ENCODE data around the gene PGS1. TPM values are rescaled to one million over a fixed set of nuclear protein-coding genes. Genes with fewer than 3 reads are reported as not detected.
A peak's percentile ranks its signal among the peaks of the same experiment; 100 is the strongest.

The PGS1 gene
- total and polyA plus RNA-seq, 5 donors from 2014 or later: 29.6 to 50.1 (median 32.3) TPM

GRCh38 chr17:78357672-78358537 lies 20.5 kb upstream of the PGS1 start:
- peaks cover 6% of the 10 kb centered on the region for H3K36me3 Mint-ChIP-seq
- peak overlapping the region; percentile 94 for H3K27ac ChIP-seq (ENCODE audit: insufficient read depth, low read length, poor library complexity, severe bottlenecking)
- H3K36me3 ChIP-seq (ENCODE audit: control insufficient read depth, insufficient read depth, low read length): peaks cover 18% of the 10 kb centered on the region
- no peak for DNase-seq
- H3K4me3 ChIP-seq (ENCODE audit: low read depth, low read length): peak overlapping the region; percentile 77
- H3K4me3 Mint-ChIP-seq: peak overlapping the region; percentile 85 to 93 (median 90)
- no peaks in the 10 kb centered on the region for H3K27me3 ChIP-seq (ENCODE audit: control insufficient read depth, insufficient read depth, low read length)
- H3K9me3 ChIP-seq (ENCODE audit: control insufficient read depth in 2 of 2, low read length in 2 of 2): no peaks in the 10 kb centered on the region
- H3K27me3 Mint-ChIP-seq: peaks cover 8% of the 10 kb centered on the region
- peaks cover 68% of the 10 kb centered on the region for H3K4me1 ChIP-seq (ENCODE audit: control insufficient read depth, insufficient read depth, low read length, poor library complexity, severe bottlenecking)
- H3K9me3 Mint-ChIP-seq: no peaks in the 10 kb centered on the region
- H3K4me1 Mint-ChIP-seq: peaks cover 5 to 71% (median 24%) of the 10 kb centered on the region in 4 donors
- peak overlapping the region; percentile 66 to 97 (median 93) for H3K27ac Mint-ChIP-seq
- no peak for ATAC-seq (ENCODE audit: low read depth in 2 of 2)

GRCh38 chr17:78358538-78359320 lies 19.7 kb upstream of the PGS1 start:
- Histone ChIP-seq H3K4me3 (ENCODE audit: low read depth, low read length) (peak overlapping the region; percentile 77), H3K4me1 (ENCODE audit: control insufficient read depth, insufficient read depth, low read length, poor library complexity, severe bottlenecking) (peaks cover 60% of the 10 kb centered on the region), H3K27me3 (ENCODE audit: control insufficient read depth, insufficient read depth, low read length) (no peaks in the 10 kb centered on the region), H3K9me3 (ENCODE audit: control insufficient read depth in 2 of 2, low read length in 2 of 2) (no peaks in the 10 kb centered on the region), H3K27ac (ENCODE audit: insufficient read depth, low read length, poor library complexity, severe bottlenecking) (peak overlapping the region; percentile 94), H3K36me3 (ENCODE audit: control insufficient read depth, insufficient read depth, low read length) (peaks cover 18% of the 10 kb centered on the region)
- Mint-ChIP-seq H3K27me3 (peaks cover 8% of the 10 kb centered on the region), H3K9me3 (no peaks in the 10 kb centered on the region), H3K36me3 (peaks cover 6% of the 10 kb centered on the region), H3K4me3 (peak overlapping the region; percentile 85 to 93 (median 90)), H3K4me1 (peaks cover 5 to 64% (median 20%) of the 10 kb centered on the region in 4 donors), H3K27ac (peak overlapping the region in 2 of 3 donors; percentile 93 to 97)
- ATAC-seq (ENCODE audit: low read depth in 2 of 2) (no peak), DNase-seq (peak in 2 of 3 donors; percentile 40 to 48)

GRCh38 chr17:78359321-78359996 lies 19.0 kb upstream of the PGS1 start:
- H3K4me3 ChIP-seq (ENCODE audit: low read depth, low read length): peak overlapping the region; percentile 67
- peaks cover 4% of the 10 kb centered on the region for H3K27me3 ChIP-seq (ENCODE audit: control insufficient read depth, insufficient read depth, low read length)
- Mint-ChIP-seq H3K27me3 (peaks cover 13% of the 10 kb centered on the region), H3K36me3 (peaks cover 6% of the 10 kb centered on the region), H3K27ac (no peak overlapping the region), H3K4me3 (peak overlapping the region; percentile 84 to 93 (median 90)), H3K4me1 (peaks cover 6 to 58% (median 18%) of the 10 kb centered on the region in 4 donors), H3K9me3 (no peaks in the 10 kb centered on the region)
- ATAC-seq (ENCODE audit: low read depth in 2 of 2) (peak in 1 of 2 donors; percentile 0), DNase-seq (no peak)
- peaks cover 55% of the 10 kb centered on the region for H3K4me1 ChIP-seq (ENCODE audit: control insufficient read depth, insufficient read depth, low read length, poor library complexity, severe bottlenecking)
- H3K9me3 ChIP-seq (ENCODE audit: control insufficient read depth in 2 of 2, low read length in 2 of 2): no peaks in the 10 kb centered on the region
- peak overlapping the region; percentile 94 for H3K27ac ChIP-seq (ENCODE audit: insufficient read depth, low read length, poor library complexity, severe bottlenecking)
- peaks cover 18% of the 10 kb centered on the region for H3K36me3 ChIP-seq (ENCODE audit: control insufficient read depth, insufficient read depth, low read length)

- ATAC-seq (ENCODE audit: low read depth in 2 of 2) (peak; percentile 76 to 78), DNase-seq (peak; percentile 92 to 98 (median 94))
- Mint-ChIP-seq H3K9me3 (no peaks in the 10 kb centered on the region), H3K27me3 (peaks cover 18% of the 10 kb centered on the region), H3K36me3 (peaks cover 6% of the 10 kb centered on the region), H3K27ac (peak within 1 kb of the TSS; percentile 90 to 97 (median 94)), H3K4me1 (peaks cover 10 to 53% (median 15%) of the 10 kb centered on the region in 4 donors), H3K4me3 (peak within 1 kb of the TSS; percentile 86 to 93 (median 90))
- peaks cover 51% of the 10 kb centered on the region for H3K4me1 ChIP-seq (ENCODE audit: control insufficient read depth, insufficient read depth, low read length, poor library complexity, severe bottlenecking)
- peak within 1 kb of the TSS; percentile 77 for H3K4me3 ChIP-seq (ENCODE audit: low read depth, low read length)
- peaks cover 4% of the 10 kb centered on the region for H3K27me3 ChIP-seq (ENCODE audit: control insufficient read depth, insufficient read depth, low read length)
- peaks cover 18% of the 10 kb centered on the region for H3K36me3 ChIP-seq (ENCODE audit: control insufficient read depth, insufficient read depth, low read length)
- peak within 1 kb of the TSS; percentile 94 for H3K27ac ChIP-seq (ENCODE audit: insufficient read depth, low read length, poor library complexity, severe bottlenecking)
- no peaks in the 10 kb centered on the region for H3K9me3 ChIP-seq (ENCODE audit: control insufficient read depth in 2 of 2, low read length in 2 of 2)
Observed at GRCh38 chr17:78359997-78360370, 18.5 kb upstream of the PGS1 start, which contains the start of gene SOCS3. Gene SOCS3, minus strand, starts transcription at chr17:78360077. Its CDS starts 982 bp downstream, at chr17:78359095.

GRCh38 chr17:78360371-78361224 lies 17.9 kb upstream of the PGS1 start:
- DNase-seq (peak; percentile 78 to 84 (median 81)), ATAC-seq (ENCODE audit: low read depth in 2 of 2) (peak in 1 of 2 donors; percentile 19)
- Histone ChIP-seq H3K4me3 (ENCODE audit: low read depth, low read length) (no peak overlapping the region), H3K9me3 (ENCODE audit: control insufficient read depth in 2 of 2, low read length in 2 of 2) (no peaks in the 10 kb centered on the region), H3K27me3 (ENCODE audit: control insufficient read depth, insufficient read depth, low read length) (peaks cover 4% of the 10 kb centered on the region), H3K36me3 (ENCODE audit: control insufficient read depth, insufficient read depth, low read length) (peaks cover 18% of the 10 kb centered on the region), H3K4me1 (ENCODE audit: control insufficient read depth, insufficient read depth, low read length, poor library complexity, severe bottlenecking) (peaks cover 47% of the 10 kb centered on the region), H3K27ac (ENCODE audit: insufficient read depth, low read length, poor library complexity, severe bottlenecking) (peak overlapping the region; percentile 77)
- H3K27ac Mint-ChIP-seq: peak overlapping the region; percentile 85 to 94 (median 90)
- no peaks in the 10 kb centered on the region for H3K9me3 Mint-ChIP-seq
- peaks cover 14% of the 10 kb centered on the region for H3K27me3 Mint-ChIP-seq
- H3K4me1 Mint-ChIP-seq: peaks cover 6 to 47% (median 11%) of the 10 kb centered on the region in 4 donors
- H3K36me3 Mint-ChIP-seq: peaks cover 6% of the 10 kb centered on the region
- peak overlapping the region; percentile 86 to 93 (median 90) for H3K4me3 Mint-ChIP-seq

GRCh38 chr17:78361225-78361701 lies 17.2 kb upstream of the PGS1 start:
- H3K27me3 Mint-ChIP-seq: peaks cover 14% of the 10 kb centered on the region
- no peak overlapping the region for H3K4me3 ChIP-seq (ENCODE audit: low read depth, low read length)
- H3K27ac Mint-ChIP-seq: peak overlapping the region in 2 of 3 donors; percentile 85 to 90
- no peak overlapping the region for H3K27ac ChIP-seq (ENCODE audit: insufficient read depth, low read length, poor library complexity, severe bottlenecking)
- ATAC-seq (ENCODE audit: low read depth in 2 of 2): no peak
- peaks cover 6% of the 10 kb centered on the region for H3K36me3 Mint-ChIP-seq
- peaks cover 18% of the 10 kb centered on the region for H3K36me3 ChIP-seq (ENCODE audit: control insufficient read depth, insufficient read depth, low read length)
- H3K4me1 Mint-ChIP-seq: peaks cover 2 to 40% (median 8%) of the 10 kb centered on the region in 4 donors
- H3K27me3 ChIP-seq (ENCODE audit: control insufficient read depth, insufficient read depth, low read length): peaks cover 4% of the 10 kb centered on the region
- no peaks in the 10 kb centered on the region for H3K9me3 Mint-ChIP-seq
- no peak for DNase-seq
- peak overlapping the region; percentile 72 to 92 (median 84) for H3K4me3 Mint-ChIP-seq
- no peaks in the 10 kb centered on the region for H3K9me3 ChIP-seq (ENCODE audit: control insufficient read depth in 2 of 2, low read length in 2 of 2)
- peaks cover 40% of the 10 kb centered on the region for H3K4me1 ChIP-seq (ENCODE audit: control insufficient read depth, insufficient read depth, low read length, poor library complexity, severe bottlenecking)
